ENCODE results near the gene PSMB3. TPM values are rescaled to one million over a fixed set of nuclear protein-coding genes. Genes with fewer than 3 reads are reported as not detected.
A peak's percentile ranks its signal among the peaks of the same experiment; 100 is the strongest.

The PSMB3 gene
- polyA plus RNA-seq, 1 of the 3 experiments (the other 2 are of a cell fraction): 533 TPM

GRCh38 chr17:38746849-38747462 lies 5.6 kb upstream of the PSMB3 start (continued):
- TF ChIP-seq POLR2AphosphoS5 (IDR thresholded peaks at IDR 0.05; ENCODE audit: low read depth, low read length) (no peak), SMC3 (IDR thresholded peaks at IDR 0.05; ENCODE audit: low read depth, low read length) (no peak), EZH2phosphoT487 (IDR thresholded peaks at IDR 0.05; ENCODE audit: borderline replicate concordance, low read depth) (no peak), FOSL2 (IDR thresholded peaks at IDR 0.05; ENCODE audit: borderline replicate concordance, low read depth) (no peak), RXRA (IDR thresholded peaks at IDR 0.05; ENCODE audit: borderline replicate concordance, low read depth) (no peak)

DNA sequence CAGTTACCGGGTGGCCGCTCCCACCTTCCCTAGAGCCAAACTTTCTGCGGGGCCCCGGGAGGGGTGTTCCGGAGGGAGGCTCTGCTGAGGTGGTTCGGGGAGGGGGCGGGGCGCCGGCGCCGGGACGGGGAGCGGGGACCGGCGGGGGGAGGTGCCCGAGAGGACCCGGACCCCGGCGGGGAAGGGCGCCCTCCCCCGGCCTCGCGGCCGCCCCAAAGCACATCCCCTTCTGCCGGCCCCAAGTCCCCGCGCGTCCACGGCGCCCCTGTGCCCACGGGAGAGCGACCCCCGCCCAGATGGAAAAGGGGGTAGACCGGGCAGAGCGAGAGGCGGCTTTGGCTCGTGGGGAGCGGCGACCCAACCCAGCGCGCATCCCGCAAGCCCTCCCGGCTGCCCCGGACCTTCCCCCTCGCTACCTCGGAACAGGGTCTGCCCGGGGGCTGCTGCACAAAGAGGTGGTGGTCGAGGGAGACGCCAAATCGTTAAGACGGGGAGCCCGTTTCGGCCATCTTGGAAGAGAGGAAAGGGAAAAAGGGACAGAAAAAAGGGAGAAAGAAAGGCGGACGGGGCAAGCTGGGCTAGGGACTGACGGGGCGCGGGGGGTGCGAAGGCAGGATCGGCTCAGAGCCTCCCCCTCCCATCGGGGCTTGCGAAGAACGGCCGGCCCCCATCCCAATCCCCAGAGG lies 4.9 kb upstream of the PSMB3 start:
- H3K36me3 ChIP-seq (replicated peaks in 1 of 2; ENCODE audit: control insufficient read depth in 1 of 2, insufficient read depth in 2 of 2, low read length in 1 of 2): no peaks in the 10 kb centered on the region
- POLR2A ChIA-PET: no interaction called here
- CTCF ChIA-PET: interaction anchor here (0.7 to 7.4 kb wide), 2 partner anchors 14 to 43 kb away, joined by 3 to 88 read pairs; partner anchors contain the start of gene CISD3
- H3K9me2 ChIP-seq: no peaks in the 10 kb centered on the region
- peaks cover 9 to 47% of the 10 kb centered on the region in 2 experiments; a peak in 1 of 4 replicates for H3K4me1 ChIP-seq (ENCODE audit: control insufficient read depth in 1 of 2, insufficient read depth in 2 of 2, low read depth in 1 of 2, low read length in 1 of 2)
- peaks cover 6% of the 10 kb centered on the region for H3F3A ChIP-seq (replicated peaks; ENCODE audit: insufficient read depth)
- peak; percentile 80 for DNase-seq
- H3K79me2 ChIP-seq (ENCODE audit: insufficient read depth): peaks cover 67% of the 10 kb centered on the region
- no peaks in the 10 kb centered on the region for H3K27me3 ChIP-seq (ENCODE audit: insufficient read depth)
- 3% methylated on average over 28 of the region's 64 CpGs for WGBS (ENCODE audit: low lambda C conversion rate)
- peak overlapping the region; percentile 90 for H3K9ac ChIP-seq
- H3K9me3 ChIP-seq: no peaks in the 10 kb centered on the region
- H4K20me1 ChIP-seq (ENCODE audit: insufficient read depth): peaks cover 45% of the 10 kb centered on the region
- peak overlapping the region; percentile 99 for H3K4me2 ChIP-seq
- peak overlapping the region; percentile 72; the same call in 1 of the 2 replicates for H2AFZ ChIP-seq (ENCODE audit: low read depth)
- peak overlapping the region; percentile 71 to 95 for H3K27ac ChIP-seq (ENCODE audit: low read depth in 2 of 2, low read length in 1 of 2)
- TF ChIP-seq REST (IDR thresholded peaks at IDR 0.05; ENCODE audit: low read depth, low read length) (no peak), CTCF (IDR thresholded peaks at IDR 0.05) (peak; percentile 37), SMC3 (IDR thresholded peaks at IDR 0.05; ENCODE audit: low read depth, low read length) (0 out of 2 replicates have a peak, but pooled peaks have one; percentile 4), YY1 (IDR thresholded peaks at IDR 0.05; ENCODE audit: low read depth) (peak; percentile 79)
- H3K4me3 ChIP-seq (ENCODE audit: low read depth in 2 of 2, low read length in 1 of 2): peak overlapping the region; percentile 86 to 93

Measured in SK-N-SH (cell line).